SKM-1 (cell line): ENCODE results near the gene KCNMA1.

Source experiments
- DNase-seq: peaks from one replicate; lab custom pipeline; 2025; ENCODE audit not compliant: unreplicated experiment; lab: John Stamatoyannopoulos, UW

The KCNMA1 gene

DNA sequence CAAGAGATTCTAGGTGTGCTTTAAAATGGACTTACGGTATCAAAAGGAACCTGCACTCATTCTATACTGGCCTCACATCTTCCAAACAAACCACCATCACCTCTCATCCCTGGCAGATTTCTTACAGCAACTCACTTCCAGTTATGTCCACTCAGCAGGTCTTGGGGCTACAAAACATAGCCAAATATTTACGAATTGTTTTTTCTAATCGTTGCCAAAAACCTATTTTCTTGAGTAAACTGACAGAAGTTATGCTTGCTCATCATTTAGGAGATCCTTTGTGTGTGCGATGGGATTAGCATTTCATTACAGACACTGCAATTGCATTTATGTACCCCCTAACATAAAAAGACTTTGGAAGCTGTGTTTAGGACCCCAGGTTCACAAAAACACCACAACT, 2.7 kb downstream of the KCNMA1 start:
- no peak for DNase-seq

DNA sequence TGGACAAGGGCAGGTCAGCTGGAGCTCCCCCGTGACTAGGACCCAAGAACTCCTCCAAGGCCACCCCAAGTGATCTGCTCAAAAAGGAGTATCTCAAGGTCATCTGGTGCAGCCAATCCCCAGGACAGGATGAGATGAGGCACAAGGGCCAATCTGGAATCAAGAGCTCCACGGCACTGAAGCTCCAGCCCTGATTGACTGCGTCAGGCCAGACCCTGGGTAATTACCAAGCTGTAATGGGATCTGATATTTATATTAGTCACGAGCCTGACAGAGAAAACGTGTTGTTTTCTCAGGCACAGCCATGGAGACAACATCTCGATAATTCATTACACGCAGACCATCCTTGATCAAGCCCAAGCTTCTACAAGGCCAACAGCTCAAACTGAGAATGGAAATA, 4.2 kb downstream of the KCNMA1 start:
- DNase-seq = no peak

DNA sequence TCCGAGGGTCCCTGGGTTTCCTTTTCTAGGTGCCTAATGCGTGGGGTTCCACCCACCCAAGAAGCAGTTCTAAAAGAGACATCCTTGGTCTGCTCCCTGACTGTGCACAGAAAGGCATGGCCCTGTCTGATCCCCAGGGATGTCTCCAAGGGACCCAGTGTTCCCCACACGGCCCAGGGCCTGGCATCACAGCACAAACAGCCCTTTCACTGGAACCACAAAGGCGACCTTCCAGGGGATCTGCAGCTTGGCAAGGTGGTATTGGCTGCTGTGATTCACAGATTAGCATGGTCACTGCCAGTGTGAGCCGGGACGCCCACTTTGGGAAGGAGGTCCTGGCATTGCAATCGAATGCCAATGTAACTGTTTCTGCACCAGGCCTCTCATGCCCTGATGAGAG, 6.4 kb downstream of the KCNMA1 start:
- DNase-seq = no peak

DNA sequence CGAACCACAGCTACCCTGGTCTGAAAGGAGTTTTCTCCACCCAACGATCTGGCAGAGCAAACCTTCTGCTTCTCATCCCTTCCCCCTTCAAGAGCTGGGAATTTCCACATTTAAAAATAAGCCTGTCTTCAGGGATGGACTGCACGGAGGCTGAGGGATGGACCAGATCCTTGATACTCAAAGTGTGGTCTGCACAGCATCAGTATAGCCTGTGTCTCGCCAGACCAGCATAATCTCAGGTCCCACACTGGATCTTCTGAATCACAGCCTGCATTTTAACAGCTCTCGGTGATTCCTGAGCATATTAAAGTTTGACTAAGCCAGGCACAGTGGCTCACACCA, 7.1 kb downstream of the KCNMA1 start:
- DNase-seq = no peak

DNA sequence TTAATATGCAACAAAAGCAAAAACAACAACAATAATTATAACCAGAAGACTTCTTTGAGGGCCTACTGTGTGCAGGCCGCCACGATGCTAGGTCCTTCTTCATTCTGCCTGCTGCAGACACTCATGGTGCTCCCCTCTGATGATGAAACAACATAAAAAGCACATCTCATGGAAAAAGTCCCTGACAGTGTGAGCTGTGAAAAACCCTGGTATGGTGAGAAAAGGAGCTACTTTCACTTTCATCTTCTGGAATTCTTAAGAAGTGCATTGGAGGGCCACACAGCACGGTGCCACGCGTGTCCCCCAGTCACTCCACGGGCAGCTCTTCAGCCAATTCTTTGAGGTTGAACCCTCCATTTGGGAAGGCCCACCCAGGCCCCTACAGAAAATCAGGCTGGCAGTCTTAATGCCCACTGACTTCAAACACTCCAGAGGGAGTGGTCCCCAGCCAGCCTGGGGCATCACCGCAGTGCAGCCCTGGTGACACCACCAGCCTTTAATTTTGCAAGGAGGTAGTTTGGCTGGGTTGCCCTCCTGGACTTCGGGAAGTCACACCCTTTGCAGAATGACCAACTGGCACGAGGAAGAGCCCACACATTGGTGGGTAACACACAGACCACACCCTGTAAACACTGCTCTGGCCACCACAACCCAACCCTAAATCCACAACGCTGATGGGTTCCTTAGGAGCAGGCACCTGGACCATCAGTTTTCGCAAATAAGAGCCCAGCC, 7.7 kb downstream of the KCNMA1 start:
- no peak for DNase-seq

DNA sequence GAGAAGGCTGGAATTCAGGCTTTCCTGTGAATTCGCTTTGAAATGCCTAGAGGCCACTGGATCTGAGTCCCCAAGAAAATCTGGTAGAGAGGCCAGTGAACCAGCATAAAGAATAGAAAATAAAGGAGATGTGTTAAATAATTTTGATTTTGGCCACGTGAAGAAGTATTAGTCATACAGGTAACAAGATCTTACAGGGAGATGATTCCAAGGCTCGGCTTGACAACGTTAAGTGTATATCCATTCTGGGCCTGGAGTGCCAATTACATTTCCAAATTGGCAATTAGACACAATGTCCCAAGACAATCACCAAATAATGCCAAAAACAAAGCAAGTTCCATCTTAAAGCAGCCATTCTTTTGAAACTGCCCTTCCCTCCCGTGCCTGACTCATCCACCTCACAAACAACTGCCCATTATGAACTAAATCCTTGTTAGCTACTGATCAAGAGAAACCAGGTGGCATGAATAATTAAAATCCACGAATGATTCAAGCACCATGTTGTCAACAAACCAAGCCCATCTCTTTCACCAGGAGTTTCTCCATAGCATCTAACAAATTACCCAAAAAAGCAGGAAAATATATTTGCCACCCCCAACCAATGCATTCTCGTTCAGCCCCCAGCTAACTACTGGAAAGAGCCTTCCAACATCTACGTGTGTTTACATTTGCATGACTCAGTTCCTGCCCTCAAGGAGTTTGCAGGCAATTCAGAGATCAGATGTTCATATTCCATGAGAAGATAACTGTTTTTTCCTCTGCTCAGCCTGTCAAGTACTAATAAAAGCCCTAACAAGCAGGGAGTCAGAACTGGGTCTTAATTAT, 8.5 kb downstream of the KCNMA1 start:
- no peak for DNase-seq

DNA sequence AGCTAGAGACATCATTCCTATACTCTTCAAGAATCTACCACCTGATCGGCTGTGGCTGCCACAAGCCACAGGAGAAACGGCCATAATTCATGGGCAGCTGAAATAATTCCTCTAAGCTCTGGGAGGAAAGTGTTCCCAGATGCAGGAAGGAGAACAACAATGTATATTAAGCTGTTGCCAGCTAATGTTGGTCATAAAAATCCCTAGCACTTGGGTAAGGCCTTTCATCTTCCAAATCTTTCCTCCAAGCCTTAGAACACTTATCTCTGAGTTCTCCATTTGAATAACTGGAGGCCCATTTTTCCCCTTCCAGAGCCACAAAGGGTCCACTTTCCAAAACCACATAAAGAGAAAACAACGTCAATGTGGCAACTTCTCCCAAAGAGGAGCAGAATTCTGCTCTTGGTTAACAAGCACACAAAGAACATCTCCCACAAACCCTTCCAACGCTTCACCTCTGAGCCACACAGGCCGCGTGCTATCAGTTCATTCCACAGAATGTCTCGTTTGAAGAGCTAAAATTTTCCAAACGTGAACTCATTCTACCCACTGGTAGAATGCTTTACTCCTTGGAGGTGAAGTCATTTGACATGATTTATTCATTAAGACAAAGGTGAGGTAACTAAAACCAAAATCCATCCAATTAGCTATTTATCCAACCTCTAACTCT, 11.2 kb downstream of the KCNMA1 start:
- no peak for DNase-seq

DNA sequence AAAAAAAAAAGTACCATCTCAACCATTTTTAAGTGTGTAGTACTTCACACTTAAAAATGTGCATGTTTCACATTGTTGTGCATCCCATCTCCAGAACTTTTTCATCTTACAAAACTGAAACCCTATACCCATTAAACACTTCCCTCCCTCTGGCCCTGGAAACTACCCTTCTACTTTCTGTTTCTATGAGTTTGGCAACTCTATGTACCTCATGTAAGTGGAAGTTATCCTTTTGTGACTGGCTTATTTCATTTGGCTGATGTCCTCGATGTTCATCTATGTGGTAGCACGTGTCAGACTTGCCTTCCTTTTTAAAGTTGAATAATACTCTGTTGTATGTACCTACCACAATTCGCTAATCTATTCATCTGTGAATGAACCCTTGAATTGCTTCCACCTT, 12.2 kb downstream of the KCNMA1 start:
- DNase-seq = no peak

DNA sequence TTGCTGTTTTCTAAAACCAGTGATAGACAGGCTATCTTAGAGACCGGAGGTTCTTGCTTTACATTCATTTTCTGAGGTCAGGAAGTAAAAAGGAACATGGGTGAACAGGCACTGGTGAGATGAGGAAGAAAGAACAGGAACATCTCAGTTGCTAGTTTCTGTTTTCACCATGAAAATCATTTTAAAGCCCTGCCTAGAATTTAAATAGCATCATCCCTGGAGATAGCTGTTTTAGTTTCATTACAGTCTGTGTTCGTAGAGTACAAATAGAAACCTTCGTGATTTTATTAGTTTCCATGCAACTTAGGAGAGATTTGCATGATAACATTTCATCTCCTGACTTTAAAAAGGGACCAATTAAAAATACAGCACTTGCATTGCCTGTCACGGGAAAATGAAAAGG, 14.7 kb downstream of the KCNMA1 start:
- peak; percentile 67 for DNase-seq

DNA sequence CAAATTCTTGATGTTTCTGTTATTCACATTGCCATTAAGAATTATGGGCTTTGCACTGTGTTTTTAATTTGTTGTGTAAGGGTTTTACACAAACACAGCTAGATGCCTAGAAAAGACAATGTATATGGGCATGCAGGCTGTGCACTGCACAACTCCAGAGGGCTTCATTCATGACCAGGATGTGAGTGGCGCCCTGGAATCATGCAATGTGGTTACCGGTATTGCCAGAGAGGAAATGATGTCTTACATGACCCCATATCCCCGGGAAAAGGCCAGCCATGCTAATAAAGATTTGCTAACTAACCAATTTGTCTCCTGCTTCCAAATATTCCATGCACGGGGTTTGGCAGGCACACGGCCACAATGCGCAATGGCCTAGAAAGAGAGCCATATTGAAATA, 16.9 kb downstream of the KCNMA1 start:
- no peak for DNase-seq

DNA sequence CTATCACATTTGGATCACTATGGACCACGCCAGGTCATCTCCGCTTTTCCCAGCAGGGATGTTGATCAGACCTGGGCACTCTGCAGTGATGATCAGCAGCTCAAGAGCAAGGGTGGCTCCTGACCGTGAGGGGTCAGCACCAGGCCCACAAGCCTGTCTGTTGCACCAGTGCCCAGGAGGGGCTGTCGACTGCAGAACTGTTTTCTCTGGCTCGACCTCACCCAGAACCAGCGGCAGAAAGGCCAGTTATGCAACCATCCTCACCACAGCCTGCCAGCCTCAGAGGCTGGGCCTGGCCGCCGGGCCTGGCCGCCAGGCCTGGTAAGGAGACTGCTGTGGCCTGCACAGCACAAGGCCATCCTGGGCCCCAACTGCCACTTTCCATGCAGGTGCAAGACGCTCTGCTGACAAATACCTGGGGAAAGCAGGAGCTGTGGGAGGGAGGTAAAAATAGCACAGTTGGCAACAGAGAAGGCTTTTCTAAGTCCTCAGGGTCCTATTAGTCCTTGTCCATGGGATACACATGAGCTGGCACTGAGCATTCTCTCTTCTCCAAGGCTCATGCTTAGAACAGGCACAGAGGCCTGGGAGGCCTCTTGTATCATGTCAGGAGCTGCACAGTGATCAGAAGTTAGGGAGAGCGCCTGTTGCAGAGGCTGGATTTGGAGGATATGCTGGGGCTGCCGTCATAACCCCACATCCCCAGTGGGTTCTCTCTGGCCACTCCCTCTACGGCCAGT, 17.5 kb downstream of the KCNMA1 start:
- no peak for DNase-seq

DNA sequence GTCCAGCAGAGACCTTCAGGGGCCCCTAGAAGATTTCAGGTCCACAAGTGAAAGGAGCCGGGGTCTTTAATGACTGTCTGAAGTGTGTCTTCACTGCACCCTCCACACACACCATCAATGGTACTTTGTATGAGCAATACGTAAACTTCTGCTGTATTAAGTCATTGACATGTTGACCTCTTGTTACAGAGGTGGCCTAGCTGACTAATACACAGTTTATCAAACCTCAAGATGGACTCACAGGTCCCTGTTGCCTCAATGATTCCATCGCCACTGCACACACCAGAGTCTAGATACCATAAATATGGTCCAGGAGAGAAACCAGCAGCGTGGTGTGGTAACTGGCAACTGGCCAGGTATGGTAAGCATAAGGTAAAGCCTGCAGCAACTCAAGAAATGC, 19.5 kb downstream of the KCNMA1 start:
- no peak for DNase-seq

DNA sequence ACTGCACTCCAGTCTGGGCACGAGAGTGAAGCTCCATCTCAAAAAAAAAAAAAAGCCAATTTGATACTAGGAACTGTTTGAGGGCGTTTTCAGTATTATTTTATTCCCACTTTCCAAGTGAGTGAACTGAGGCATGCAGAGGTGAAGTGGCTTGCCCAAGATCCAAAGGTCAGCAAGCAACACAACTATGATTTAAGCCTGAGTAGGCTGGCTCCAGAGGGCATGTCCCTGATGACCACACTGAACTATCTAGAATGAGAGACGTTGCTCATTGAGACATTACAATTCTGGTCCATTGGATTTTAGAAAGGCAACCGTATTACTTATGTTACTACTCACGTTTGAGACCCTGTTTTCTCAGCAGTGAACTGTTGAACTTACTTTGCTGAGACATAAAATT, 20.8 kb downstream of the KCNMA1 start:
- no peak for DNase-seq

DNA sequence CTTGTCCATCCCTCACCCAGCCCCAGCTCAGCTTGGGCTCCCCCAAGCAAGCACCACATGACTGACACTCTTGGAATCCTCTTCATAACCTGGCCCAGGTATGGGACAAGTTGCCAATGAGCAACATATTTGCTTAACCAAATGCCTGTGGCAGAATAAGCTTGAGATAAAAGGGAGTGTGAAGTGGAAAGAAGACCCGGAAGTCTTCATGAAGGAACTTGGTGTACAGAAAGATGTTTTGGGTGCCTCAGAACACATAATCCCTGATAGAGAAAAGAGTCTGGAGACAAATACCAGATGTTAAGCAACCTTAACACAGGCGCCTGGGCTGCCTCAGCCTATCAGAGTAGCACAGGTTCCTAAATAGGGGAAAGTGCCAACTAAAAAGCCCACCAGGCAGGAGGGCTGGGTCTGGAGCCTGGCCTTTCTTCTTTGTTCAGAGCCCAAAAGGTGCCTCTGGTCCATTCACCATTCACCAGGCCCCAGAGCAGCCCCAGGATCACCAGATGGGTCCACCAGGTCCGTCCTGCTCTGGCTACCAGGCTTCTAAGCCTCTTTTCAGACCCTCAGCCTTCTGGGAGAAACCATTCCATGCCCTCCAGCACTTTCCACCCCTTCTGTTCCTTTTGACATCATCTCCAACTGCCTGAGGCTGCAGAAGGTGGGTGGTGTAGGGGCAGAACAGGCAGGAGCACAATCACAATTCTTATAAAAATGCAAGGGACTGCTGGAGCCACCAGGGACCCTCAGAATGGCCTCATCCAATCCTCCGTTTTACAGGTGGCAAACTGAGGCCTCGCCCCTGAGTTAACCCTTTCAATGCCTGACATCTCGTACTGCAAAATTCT, 22.6 kb downstream of the KCNMA1 start:
- DNase-seq = no peak

DNA sequence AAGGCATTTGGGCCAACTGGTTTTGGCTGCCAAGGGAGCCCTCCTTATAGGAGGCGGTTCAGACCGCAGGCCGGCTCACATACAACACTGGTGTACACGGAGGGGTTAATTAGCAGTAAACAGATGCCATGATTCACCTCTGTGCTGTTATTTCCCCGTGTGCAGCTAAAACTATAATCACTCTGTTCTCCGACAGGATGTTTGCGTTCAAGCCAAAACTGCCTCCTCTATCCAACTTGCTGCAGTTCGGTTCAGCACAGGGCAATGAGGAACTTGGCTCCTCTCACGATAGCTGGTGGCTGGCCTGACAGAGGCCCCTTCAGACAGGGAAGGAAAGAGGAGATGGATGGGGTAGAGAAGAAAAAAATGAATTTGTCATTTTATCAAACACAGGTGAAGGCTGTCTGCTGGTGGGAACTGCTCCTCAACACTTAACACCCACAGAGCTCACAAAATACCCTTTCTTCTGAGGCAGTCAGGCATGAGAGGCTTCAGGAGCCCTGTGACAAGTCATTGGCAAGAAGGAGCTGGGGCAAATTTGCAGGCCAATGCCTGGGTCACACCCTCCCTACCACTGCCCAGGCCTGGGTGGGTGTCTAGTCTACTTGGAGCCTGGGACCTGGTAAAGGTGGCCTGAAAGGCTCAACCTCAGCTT, 24.0 kb downstream of the KCNMA1 start:
- DNase-seq = no peak

DNA sequence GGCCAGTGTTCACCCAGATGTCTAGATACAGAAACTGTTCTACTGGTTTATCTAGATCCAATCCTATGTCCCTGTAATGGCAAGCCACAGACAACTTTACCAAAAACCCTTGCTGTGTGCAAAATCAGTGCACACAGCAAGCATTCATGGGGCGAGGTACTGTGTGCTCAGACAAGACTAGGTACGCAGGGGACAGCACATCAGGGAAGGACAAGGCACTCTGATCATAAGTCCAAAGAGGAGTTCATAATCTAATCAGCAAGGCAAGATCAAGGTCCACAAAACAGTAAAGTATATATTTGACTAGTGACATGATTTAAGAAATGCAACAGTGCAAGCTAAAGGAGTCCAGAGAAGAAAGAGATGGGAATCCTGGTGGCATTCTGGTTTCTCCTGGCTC, 25.9 kb downstream of the KCNMA1 start:
- DNase-seq = no peak

DNA sequence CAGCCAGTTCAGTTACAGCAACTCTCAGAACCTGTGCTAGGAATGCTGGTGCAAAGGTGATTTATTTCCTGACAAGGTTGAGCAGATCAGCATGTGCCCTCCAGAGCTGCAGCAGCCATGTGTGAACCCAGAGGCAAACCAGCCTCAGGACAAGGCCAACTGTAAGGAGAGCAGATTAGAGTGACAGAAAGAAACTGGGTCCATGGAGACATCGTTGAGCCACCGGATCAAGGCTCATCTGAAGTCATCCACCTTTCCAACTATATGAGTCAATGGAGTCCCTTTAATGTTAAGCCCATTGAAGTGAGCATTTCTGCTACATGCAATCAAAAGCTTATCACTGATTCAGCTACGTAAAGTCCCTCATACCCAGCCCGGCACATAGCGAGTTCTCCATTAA, 26.4 kb downstream of the KCNMA1 start:
- no peak for DNase-seq

DNA sequence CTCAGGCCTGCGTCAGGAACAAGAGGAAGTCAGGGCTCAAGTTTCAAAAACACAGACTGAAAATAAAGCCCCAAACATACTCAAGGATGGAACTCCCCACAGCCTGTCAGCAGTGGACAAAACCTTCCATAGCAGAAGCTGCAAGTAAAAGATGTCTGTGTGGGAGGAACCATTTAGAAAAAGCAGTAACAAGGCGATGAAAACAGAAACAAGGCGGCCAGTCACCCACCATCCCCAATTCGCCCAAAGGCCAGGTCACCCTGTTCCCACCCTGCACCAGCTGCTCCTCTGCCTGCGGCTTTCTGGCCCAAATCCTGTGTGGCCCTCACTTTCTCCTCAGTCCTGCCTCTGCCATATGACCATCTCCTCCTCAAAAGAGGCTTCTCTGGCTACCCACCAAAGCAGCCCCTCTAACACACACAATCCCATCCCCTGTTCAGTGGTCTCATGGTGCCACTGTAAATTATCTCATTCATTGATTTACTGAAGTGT, 27.8 kb downstream of the KCNMA1 start:
- no peak for DNase-seq

DNA sequence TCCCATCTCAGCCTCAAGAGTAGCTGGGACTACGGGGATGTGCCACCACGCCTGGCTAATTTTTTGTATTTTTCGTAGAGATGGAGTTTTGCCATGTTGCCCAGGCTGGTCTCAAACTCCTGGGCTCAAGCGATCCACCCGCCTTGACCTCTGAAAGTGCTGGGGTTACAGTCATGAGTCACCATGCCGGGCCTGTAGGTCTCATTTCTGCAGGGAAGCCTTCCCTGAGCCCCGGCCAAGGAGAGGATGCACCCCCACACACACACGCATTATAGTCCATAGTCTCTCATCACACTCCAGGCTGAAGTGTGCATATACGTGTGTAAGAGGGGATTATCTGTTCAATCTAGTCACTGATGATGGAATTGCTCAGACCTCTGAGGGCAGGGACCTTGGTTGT, 29.3 kb downstream of the KCNMA1 start:
- DNase-seq = no peak

DNA sequence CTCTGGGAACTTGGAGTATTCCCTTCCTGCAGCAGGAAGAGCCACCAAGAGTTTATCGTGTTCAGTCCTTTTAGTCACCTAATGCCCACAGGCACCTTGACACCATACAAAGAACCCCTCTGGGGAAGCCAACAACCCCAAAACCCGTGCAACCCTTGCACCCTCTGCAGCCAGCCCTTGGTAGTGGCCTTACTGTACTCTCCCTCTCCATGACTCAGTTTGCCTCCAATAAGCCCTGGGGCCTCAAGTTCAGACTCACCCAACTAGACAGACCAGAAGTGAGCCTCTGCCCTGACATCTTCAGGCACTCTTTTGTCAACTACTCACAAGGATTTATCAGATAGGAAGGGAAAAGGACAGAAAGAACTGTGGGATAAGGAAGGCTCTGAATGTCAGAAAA, 30.9 kb downstream of the KCNMA1 start:
- no peak for DNase-seq
